GM13977 (cell line): ENCODE measurements around the gene TTC9C.
A peak's percentile ranks its signal among the peaks of the same experiment; 100 is the strongest.

Source experiments
- DNase-seq: peaks from one replicate; pipeline ENCODE4 v3.0.0; 2012; ENCODE audit warnings: low spot score
- in situ Hi-C: fragments of 300-500 bp; cut with MboI; formaldehyde crosslinking; loops from one replicate; pipeline ENCODE4 v1.12.0; 2022; ENCODE audit warnings: low sequenced_read_pairs, low pct_unique_long_range_greater_than_20kb, mixed read lengths, inconsistent platforms; ENCODE audit not compliant: unreplicated experiment
- TF ChIP-seq, protein P1 (sequence below): IDR thresholded peaks from 2 replicates; pipeline ENCODE4 v1.5.1; 2012; ENCODE audit warnings: mild to moderate bottlenecking, control low read depth; ENCODE audit not compliant: insufficient read depth; ENCODE audit errors: extremely low read depth, missing control alignments

TTC9C gene

GRCh38 chr11:62770778-62771143 is 42.5 kb downstream of the TTC9C start:
- in situ Hi-C loops, result no loop called here

DNA sequence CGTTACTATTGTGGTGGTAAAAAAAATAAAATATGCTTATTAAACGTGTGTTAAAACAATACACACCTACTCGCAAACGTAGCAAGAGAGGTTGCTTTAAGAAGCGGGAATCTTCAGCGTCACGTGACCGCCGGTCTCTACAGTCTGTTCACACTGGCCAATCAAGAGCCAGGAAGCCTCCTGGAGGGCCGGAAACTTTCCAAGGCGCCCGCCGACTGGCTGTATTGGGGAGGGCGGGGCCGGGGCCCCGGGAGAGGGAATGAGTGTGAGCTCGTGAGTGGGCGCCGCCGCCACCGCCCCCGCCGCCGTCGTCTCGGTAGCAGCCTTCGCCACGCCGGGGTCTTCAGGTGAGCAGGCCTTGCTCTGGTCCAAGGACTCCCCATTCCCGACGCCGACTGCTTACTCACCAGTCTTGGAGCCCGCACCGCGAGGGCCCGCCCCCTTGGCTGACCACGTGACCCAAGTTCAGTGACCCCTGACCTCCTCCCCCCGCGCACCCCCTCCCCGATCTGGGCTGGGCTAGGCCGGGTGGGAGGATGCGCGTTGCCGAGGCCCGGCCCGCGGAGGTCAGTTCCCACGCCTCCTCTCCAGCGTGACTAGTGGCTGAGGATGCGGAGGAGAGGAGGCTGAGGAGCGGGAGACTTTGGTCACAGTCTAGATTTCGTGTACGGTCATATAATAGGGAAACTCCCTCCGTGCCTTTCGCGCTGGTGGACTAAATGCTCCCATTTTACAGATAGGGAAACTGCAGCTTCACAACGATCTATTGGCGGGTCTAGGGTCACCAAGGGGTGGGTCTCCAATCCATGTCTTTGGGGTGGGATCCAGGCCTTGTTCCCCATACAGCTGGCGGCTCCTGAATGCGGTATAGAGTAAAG is 43.1 kb downstream of the TTC9C start, which contains the start of gene TAF6L:
TAF6L (plus strand) TSS at position 253 of the 878 bp plus-strand sequence. CDS start 4,388 bp downstream, outside the sequence.
- TF ChIP-seq, protein P1, sequence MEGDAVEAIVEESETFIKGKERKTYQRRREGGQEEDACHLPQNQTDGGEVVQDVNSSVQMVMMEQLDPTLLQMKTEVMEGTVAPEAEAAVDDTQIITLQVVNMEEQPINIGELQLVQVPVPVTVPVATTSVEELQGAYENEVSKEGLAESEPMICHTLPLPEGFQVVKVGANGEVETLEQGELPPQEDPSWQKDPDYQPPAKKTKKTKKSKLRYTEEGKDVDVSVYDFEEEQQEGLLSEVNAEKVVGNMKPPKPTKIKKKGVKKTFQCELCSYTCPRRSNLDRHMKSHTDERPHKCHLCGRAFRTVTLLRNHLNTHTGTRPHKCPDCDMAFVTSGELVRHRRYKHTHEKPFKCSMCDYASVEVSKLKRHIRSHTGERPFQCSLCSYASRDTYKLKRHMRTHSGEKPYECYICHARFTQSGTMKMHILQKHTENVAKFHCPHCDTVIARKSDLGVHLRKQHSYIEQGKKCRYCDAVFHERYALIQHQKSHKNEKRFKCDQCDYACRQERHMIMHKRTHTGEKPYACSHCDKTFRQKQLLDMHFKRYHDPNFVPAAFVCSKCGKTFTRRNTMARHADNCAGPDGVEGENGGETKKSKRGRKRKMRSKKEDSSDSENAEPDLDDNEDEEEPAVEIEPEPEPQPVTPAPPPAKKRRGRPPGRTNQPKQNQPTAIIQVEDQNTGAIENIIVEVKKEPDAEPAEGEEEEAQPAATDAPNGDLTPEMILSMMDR, result no peak
- DNase-seq, result peak; percentile 91
- in situ Hi-C loops, result no loop called here

More at GRCh38 chr11:62770778-62771143, 42.5 kb downstream of the TTC9C start:
- TF ChIP-seq, protein P1, result no peak
- DNase-seq, result no peak

- TF ChIP-seq, protein P1, result no peak
- in situ Hi-C loops, result no loop called here
- no peak for DNase-seq
Observed at GRCh38 chr11:62774407-62774806, 46.1 kb downstream of the TTC9C start.

DNA sequence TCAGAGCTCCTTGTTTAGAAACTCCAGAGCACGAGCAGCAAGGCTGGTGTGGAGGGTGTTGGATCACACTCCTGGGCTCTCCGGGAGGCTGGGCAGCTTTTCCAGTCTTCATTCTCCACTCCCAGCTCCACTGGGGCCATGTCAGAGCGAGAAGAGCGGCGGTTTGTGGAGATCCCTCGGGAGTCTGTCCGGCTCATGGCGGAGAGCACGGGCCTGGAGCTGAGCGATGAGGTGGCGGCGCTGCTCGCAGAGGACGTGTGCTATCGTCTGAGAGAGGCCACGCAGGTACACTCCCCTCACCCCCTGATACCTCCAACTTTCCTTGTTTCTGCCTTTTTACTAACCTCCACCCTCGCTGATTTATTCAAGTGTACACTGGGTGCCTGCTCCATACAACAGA is 47.4 kb downstream of the TTC9C start:
- no peak for DNase-seq
- in situ Hi-C loops, result no loop called here
- TF ChIP-seq, protein P1, result no peak

GRCh38 chr11:62777389-62777788 is 49.1 kb downstream of the TTC9C start:
- in situ Hi-C loops, result no loop called here
- TF ChIP-seq, protein P1, result no peak
- peak; percentile 52 for DNase-seq

- TF ChIP-seq, protein P1, result no peak
- DNase-seq, result no peak
- in situ Hi-C loops, result no loop called here
Observed at GRCh38 chr11:62778441-62778840, 50.2 kb downstream of the TTC9C start.
